ENCODE data around the gene NAB1. TPM values are rescaled to one million over a fixed set of nuclear protein-coding genes. Genes with fewer than 3 reads are reported as not detected.

Gene NAB1
- polyA plus RNA-seq, 1 of the 3 experiments (the other 2 are of a cell fraction) = 9.7 TPM

- Histone ChIP-seq H3K36me3 (replicated peaks in 1 of 2; ENCODE audit: control insufficient read depth in 1 of 2, insufficient read depth in 2 of 2, low read length in 1 of 2) (peaks cover 4 to 13% of the 10 kb centered on the region in 2 experiments), H3K27me3 (ENCODE audit: insufficient read depth) (no peaks in the 10 kb centered on the region), H4K20me1 (ENCODE audit: insufficient read depth) (no peaks in the 10 kb centered on the region), H3K9me3 (no peaks in the 10 kb centered on the region), H3K4me3 (ENCODE audit: low read depth in 2 of 2, low read length in 1 of 2) (no peak overlapping the region), H2AFZ (ENCODE audit: low read depth) (no peak overlapping the region), H3K4me1 (ENCODE audit: control insufficient read depth in 1 of 2, insufficient read depth in 2 of 2, low read depth in 1 of 2, low read length in 1 of 2) (no peaks in the 10 kb centered on the region; a peak in 2 of 4 replicates), H3K9me2 (no peaks in the 10 kb centered on the region), H3K27ac (ENCODE audit: low read depth in 2 of 2, low read length in 1 of 2) (no peak overlapping the region), H3K9ac (no peak overlapping the region), H3F3A (replicated peaks; ENCODE audit: insufficient read depth) (no peaks in the 10 kb centered on the region), H3K79me2 (ENCODE audit: insufficient read depth) (peaks cover 55% of the 10 kb centered on the region), H3K4me2 (no peak overlapping the region)
- POLR2A ChIA-PET = no interaction called here
- 95% methylated on average over 4 of the region's 4 CpGs for WGBS (ENCODE audit: low lambda C conversion rate)
- no peak for TF ChIP-seq IRF3 (IDR thresholded peaks at IDR 0.05; ENCODE audit: low read depth, low read length)
- TF ChIP-seq SMC3 (IDR thresholded peaks at IDR 0.05; ENCODE audit: low read depth, low read length) = no peak
- TF ChIP-seq POLR2AphosphoS5 (IDR thresholded peaks at IDR 0.05; ENCODE audit: low read depth, low read length) = no peak
- TF ChIP-seq FOXJ3 (CRISPR knock-in tag; IDR thresholded peaks at IDR 0.05) = no peak
- TF ChIP-seq, protein P1, sequence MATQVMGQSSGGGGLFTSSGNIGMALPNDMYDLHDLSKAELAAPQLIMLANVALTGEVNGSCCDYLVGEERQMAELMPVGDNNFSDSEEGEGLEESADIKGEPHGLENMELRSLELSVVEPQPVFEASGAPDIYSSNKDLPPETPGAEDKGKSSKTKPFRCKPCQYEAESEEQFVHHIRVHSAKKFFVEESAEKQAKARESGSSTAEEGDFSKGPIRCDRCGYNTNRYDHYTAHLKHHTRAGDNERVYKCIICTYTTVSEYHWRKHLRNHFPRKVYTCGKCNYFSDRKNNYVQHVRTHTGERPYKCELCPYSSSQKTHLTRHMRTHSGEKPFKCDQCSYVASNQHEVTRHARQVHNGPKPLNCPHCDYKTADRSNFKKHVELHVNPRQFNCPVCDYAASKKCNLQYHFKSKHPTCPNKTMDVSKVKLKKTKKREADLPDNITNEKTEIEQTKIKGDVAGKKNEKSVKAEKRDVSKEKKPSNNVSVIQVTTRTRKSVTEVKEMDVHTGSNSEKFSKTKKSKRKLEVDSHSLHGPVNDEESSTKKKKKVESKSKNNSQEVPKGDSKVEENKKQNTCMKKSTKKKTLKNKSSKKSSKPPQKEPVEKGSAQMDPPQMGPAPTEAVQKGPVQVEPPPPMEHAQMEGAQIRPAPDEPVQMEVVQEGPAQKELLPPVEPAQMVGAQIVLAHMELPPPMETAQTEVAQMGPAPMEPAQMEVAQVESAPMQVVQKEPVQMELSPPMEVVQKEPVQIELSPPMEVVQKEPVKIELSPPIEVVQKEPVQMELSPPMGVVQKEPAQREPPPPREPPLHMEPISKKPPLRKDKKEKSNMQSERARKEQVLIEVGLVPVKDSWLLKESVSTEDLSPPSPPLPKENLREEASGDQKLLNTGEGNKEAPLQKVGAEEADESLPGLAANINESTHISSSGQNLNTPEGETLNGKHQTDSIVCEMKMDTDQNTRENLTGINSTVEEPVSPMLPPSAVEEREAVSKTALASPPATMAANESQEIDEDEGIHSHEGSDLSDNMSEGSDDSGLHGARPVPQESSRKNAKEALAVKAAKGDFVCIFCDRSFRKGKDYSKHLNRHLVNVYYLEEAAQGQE (IDR thresholded peaks at IDR 0.05; ENCODE audit: low read depth, low read length) = no peak
- TF ChIP-seq FOSL2 (IDR thresholded peaks at IDR 0.05; ENCODE audit: borderline replicate concordance, low read depth) = no peak
- no peak for DNase-seq
- CTCF ChIA-PET = no interaction called here
Observed at GRCh38 chr2:190657474-190658255, 8.8 kb downstream of the NAB1 start.

DNA sequence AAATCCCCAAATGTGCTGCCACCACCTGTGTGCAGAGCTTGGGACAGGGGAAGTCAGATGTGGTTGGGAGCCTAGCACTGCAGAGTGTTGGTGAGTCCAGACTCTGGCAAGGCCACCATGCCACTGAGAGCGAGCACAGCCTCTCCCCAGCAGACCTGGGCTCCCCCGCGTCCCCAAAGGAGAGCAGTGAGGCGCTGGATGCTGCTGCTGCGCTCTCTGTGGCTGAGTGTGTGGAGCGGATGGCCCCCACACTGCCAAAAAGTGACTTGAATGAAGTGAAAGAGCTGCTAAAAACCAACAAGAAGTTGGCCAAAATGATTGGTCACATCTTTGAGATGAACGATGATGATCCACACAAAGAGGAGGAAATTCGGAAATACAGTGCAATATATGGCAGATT is 10.7 kb downstream of the NAB1 start:
- Histone ChIP-seq H3K9ac (no peak overlapping the region), H3K9me2 (no peaks in the 10 kb centered on the region), H4K20me1 (ENCODE audit: insufficient read depth) (no peaks in the 10 kb centered on the region), H3K4me3 (ENCODE audit: low read depth in 2 of 2, low read length in 1 of 2) (no peak overlapping the region), H3K79me2 (ENCODE audit: insufficient read depth) (peaks cover 36% of the 10 kb centered on the region), H3K27ac (ENCODE audit: low read depth in 2 of 2, low read length in 1 of 2) (no peak overlapping the region), H3K4me1 (ENCODE audit: control insufficient read depth in 1 of 2, insufficient read depth in 2 of 2, low read depth in 1 of 2, low read length in 1 of 2) (no peaks in the 10 kb centered on the region; a peak in 2 of 4 replicates), H2AFZ (ENCODE audit: low read depth) (no peak overlapping the region), H3K9me3 (no peaks in the 10 kb centered on the region), H3K4me2 (no peak overlapping the region), H3K27me3 (ENCODE audit: insufficient read depth) (no peaks in the 10 kb centered on the region), H3F3A (replicated peaks; ENCODE audit: insufficient read depth) (no peaks in the 10 kb centered on the region), H3K36me3 (replicated peaks in 1 of 2; ENCODE audit: control insufficient read depth in 1 of 2, insufficient read depth in 2 of 2, low read length in 1 of 2) (peaks cover 12 to 16% of the 10 kb centered on the region in 2 experiments)
- ChIA-PET POLR2A (no interaction called here), CTCF (interaction anchor here (1.9 kb wide), 1 partner anchor 10 kb away, joined by 6 read pairs; no protein-coding TSS in a partner anchor)
- no peak for TF ChIP-seq POLR2AphosphoS5 (IDR thresholded peaks at IDR 0.05; ENCODE audit: low read depth, low read length)
- no peak for TF ChIP-seq YY1 (IDR thresholded peaks at IDR 0.05; ENCODE audit: low read depth)
- TF ChIP-seq TCF12 (IDR thresholded peaks at IDR 0.05) = no peak
- TF ChIP-seq MEF2A (IDR thresholded peaks at IDR 0.05; ENCODE audit: borderline replicate concordance, low read depth) = no peak
- DNase-seq = no peak
- 95% methylated on average over 8 of the region's 8 CpGs for WGBS (ENCODE audit: low lambda C conversion rate)

Data from SK-N-SH (cell line).